ENCODE results near the gene COL4A5.

Gene COL4A5

DNA sequence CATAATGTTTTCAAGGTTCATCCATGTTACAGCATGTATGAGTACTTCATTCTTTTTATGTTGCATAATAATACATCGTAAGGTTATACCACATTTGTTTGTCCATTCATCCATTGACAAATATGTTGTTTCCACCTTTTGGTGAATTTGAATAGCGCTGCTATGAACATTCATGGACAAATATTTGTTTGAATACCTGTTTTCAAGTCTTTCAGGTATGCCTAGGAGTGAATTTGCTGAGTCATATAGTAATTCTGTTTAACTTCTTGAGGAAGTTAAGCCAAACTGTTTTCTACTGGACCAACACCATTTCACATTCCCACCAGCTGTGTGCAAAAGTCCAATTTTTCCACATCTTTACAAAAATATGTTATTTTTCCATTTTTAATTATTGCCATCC is 265.2 kb downstream of the COL4A5 start:
- TF ChIP-seq, protein P1, sequence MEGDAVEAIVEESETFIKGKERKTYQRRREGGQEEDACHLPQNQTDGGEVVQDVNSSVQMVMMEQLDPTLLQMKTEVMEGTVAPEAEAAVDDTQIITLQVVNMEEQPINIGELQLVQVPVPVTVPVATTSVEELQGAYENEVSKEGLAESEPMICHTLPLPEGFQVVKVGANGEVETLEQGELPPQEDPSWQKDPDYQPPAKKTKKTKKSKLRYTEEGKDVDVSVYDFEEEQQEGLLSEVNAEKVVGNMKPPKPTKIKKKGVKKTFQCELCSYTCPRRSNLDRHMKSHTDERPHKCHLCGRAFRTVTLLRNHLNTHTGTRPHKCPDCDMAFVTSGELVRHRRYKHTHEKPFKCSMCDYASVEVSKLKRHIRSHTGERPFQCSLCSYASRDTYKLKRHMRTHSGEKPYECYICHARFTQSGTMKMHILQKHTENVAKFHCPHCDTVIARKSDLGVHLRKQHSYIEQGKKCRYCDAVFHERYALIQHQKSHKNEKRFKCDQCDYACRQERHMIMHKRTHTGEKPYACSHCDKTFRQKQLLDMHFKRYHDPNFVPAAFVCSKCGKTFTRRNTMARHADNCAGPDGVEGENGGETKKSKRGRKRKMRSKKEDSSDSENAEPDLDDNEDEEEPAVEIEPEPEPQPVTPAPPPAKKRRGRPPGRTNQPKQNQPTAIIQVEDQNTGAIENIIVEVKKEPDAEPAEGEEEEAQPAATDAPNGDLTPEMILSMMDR (conservative IDR thresholded peaks at IDR 0.05), result no peak

DNA sequence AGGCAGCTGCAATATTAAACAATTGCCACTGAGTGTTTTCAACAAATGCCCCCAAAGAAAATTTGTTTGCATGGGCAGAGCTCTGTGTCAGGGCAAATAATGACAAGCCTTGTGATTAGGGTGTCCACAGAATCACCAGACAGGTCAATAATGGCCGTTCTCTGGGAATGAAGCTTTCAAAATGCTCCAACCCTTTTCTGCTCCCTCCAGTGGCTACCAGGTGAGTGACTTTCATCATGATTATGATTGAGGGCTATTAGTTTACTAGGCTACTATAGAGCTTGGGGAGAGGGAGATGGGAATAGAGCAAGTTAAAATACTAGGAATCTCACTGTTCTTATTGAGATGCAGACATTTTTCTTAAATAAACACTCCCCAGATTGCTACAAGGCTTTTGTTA is 273.2 kb downstream of the COL4A5 start:
- TF ChIP-seq, protein P1 (conservative IDR thresholded peaks at IDR 0.05), result no peak

More for the DNA sequence above, 265.2 kb downstream of the COL4A5 start:
- no peak overlapping the region for H3K27ac ChIP-seq

DNA sequence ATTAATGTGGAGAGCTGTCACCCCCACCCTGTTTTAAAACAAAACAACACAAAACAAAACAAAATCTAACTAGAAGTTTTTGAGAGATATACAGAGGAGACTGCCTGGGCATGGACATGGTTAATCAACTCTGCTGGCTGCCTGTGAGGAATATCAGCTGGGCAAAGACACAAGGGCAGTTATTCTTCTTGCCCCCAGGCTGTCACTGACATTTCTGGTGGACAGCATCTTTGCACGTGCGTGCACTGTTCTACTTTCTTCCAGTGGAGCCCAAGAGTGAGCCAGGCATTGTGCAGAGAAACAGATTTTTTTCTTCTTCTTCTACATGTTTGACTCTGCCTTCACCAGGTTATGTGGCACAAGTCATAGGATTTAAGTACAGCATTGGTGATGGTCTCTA is 282.9 kb downstream of the COL4A5 start:
- H3K27ac ChIP-seq, result no peak overlapping the region
- TF ChIP-seq, protein P1 (conservative IDR thresholded peaks at IDR 0.05), result no peak

More for the DNA sequence above, 273.2 kb downstream of the COL4A5 start:
- H3K27ac ChIP-seq, result no peak overlapping the region

DNA sequence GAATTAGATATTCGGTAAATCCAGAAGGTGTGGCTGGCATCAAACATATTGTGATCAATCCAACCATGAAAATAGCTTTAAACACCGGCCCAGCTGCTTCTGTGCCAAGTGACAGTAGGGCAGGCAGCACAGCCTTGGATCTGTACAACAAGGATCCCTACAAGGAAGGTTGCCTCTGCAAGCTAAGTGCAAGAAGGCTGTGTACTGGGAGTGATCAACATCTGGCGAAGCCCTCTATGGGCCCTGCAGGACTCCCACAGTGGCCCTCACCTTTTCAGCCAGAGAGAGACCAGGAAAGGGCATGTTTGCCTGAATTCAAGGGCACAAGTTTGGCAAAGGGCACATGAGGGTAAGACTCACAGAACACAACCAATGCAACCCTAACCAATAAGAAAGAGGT is 287.1 kb downstream of the COL4A5 start:
- no peak overlapping the region for H3K27ac ChIP-seq
- TF ChIP-seq, protein P1 (conservative IDR thresholded peaks at IDR 0.05), result no peak

DNA sequence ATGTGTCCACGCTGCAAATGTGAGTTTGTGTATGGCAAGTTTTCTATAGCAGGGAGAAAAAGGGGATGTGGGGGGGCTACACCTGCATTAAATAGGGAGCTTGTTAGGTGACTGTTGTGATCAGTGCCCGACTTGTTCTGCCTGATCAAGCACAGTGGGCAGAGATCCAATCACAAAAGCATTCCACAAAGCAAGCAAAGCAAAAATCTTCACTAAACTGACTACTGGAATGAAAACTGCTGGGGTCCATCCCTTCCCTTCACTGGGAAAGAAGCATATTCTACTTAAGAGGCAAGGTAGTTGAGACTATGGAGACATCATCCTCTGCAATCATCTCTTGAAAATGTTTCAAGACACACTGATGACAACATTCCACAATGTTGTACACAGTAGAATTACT is 291.5 kb downstream of the COL4A5 start:
- TF ChIP-seq, protein P1 (conservative IDR thresholded peaks at IDR 0.05), result no peak
- no peak overlapping the region for H3K27ac ChIP-seq

- TF ChIP-seq, protein P1 (conservative IDR thresholded peaks at IDR 0.05), result no peak
- no peak overlapping the region for H3K27ac ChIP-seq
These were observed 293.1 kb downstream of the COL4A5 start for GRCh38 chrX:108732630-108733321.

DNA sequence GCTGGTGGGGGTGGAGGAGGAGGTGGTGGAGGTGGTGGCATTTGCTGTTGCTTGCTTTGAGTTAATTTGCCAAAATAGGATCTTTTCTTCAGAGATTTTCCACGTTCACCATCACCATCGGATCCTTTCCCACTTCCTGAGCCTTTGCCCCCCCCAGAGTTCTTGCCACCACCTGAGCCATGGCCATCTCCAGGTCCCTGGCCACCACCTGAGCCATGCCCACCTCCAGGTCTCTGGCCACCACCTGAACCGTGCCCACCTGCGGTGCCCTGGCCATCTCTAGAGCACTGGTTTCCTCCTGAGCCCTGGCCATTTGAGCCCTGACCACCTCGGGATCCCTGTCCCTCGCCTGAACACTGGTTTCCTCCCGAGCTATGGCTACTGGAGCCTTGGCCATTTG is 294.8 kb downstream of the COL4A5 start:
- no peak overlapping the region for H3K27ac ChIP-seq
- TF ChIP-seq, protein P1 (conservative IDR thresholded peaks at IDR 0.05), result no peak

Data from VCaP (cell line).